Activated CD8-positive, alpha-beta memory T cell treated with anti-CD3 and anti-CD28 coated beads, Interleukin-2, amount 10 ng/mL, durations not matched to agents 7 days and 5 days (primary cell): ENCODE results near the gene PPIF. TPM values are rescaled to one million over a fixed set of nuclear protein-coding genes. Genes with fewer than 3 reads are reported as not detected.
A peak's percentile ranks its signal among the peaks of the same experiment; 100 is the strongest.

Experiments used
- ATAC-seq: fragments of 150-1000 bp; cut with Tn5 transposase; one replicate; pipeline ENCODE4 v1.10.0; 2021; ENCODE audit warnings: moderate library complexity
- CTCF ChIA-PET: fragments of 350-600 bp; sonication (Branson Sonifier 250); formaldehyde crosslinking; loops from one replicate; lab custom pipeline; 2021; ENCODE audit warnings: antibody characterized with exemption; lab: Charles Lee
- DNase-seq: peaks from one replicate; pipeline ENCODE4 v3.0.0-alpha.2; 2020
- H3K27ac Mint-ChIP-seq: one replicate; pipeline ENCODE4 v1.8.0; 2021; ENCODE audit warnings: mild to moderate bottlenecking, mixed read lengths
- H3K27me3 Mint-ChIP-seq: one replicate; pipeline ENCODE4 v1.8.0; 2021; ENCODE audit warnings: mixed read lengths
- H3K36me3 Mint-ChIP-seq: one replicate; pipeline ENCODE4 v1.8.0; 2021; ENCODE audit warnings: mild to moderate bottlenecking, mixed read lengths
- H3K4me1 Mint-ChIP-seq: one replicate; pipeline ENCODE4 v1.8.0; 2021; ENCODE audit warnings: mixed read lengths
- H3K4me3 Mint-ChIP-seq: one replicate; pipeline ENCODE4 v1.8.0; 2021; ENCODE audit warnings: mild to moderate bottlenecking, moderate library complexity, mixed read lengths
- H3K9me3 Mint-ChIP-seq: one replicate; pipeline ENCODE4 v1.8.0; 2022; ENCODE audit warnings: low read depth, mixed read lengths
- total RNA-seq, 2 experiments: library from RNA; stranded (reverse); gene quantifications; one replicate each; pipeline ENCODE4 v1.2.3, GENCODE V29; 2021

Gene PPIF
- total RNA-seq, 2 experiments from 2014 or later: 119 to 144 TPM

- peaks cover 25% of the 10 kb centered on the region for H3K36me3 Mint-ChIP-seq
- ATAC-seq: no peak
- no peaks in the 10 kb centered on the region for H3K9me3 Mint-ChIP-seq
- peaks cover 24% of the 10 kb centered on the region for H3K27me3 Mint-ChIP-seq
- H3K27ac Mint-ChIP-seq: no peak overlapping the region
- no peak for DNase-seq
- H3K4me1 Mint-ChIP-seq: peaks cover 33% of the 10 kb centered on the region
- CTCF ChIA-PET: interaction anchor here (0.7 to 3.4 kb wide), 4 partner anchors 12 to 68 kb away, joined by 3 to 15 read pairs (median 4); partner anchors contain the start of gene PPIF
- no peak overlapping the region for H3K4me3 Mint-ChIP-seq
Measured at GRCh38 chr10:79359816-79360498, 12.7 kb downstream of the PPIF start.

GRCh38 chr10:79360499-79361342 is 13.5 kb downstream of the PPIF start:
- Mint-ChIP-seq H3K4me1 (peaks cover 26% of the 10 kb centered on the region), H3K27me3 (peaks cover 30% of the 10 kb centered on the region), H3K36me3 (peaks cover 18% of the 10 kb centered on the region), H3K9me3 (no peaks in the 10 kb centered on the region), H3K27ac (no peak overlapping the region), H3K4me3 (no peak overlapping the region)
- no peak for ATAC-seq
- DNase-seq: no peak
- CTCF ChIA-PET: interaction anchor here (0.9 to 1.4 kb wide), 2 partner anchors 44 to 69 kb away, joined by 3 to 6 read pairs; no protein-coding TSS in a partner anchor

GRCh38 chr10:79361726-79362397 is 14.6 kb downstream of the PPIF start:
- no peak overlapping the region for H3K4me3 Mint-ChIP-seq
- peaks cover 19% of the 10 kb centered on the region for H3K4me1 Mint-ChIP-seq
- H3K27me3 Mint-ChIP-seq: peaks cover 37% of the 10 kb centered on the region
- DNase-seq (no peak), ATAC-seq (no peak)
- no peak overlapping the region for H3K27ac Mint-ChIP-seq
- peaks cover 9% of the 10 kb centered on the region for H3K36me3 Mint-ChIP-seq
- CTCF ChIA-PET: interaction anchor here (0.7 kb wide), 1 partner anchor 13 kb away, joined by 3 read pairs; no protein-coding TSS in a partner anchor
- H3K9me3 Mint-ChIP-seq: no peaks in the 10 kb centered on the region

- Mint-ChIP-seq H3K4me1 (peaks cover 4% of the 10 kb centered on the region), H3K27me3 (peaks cover 60% of the 10 kb centered on the region), H3K36me3 (peaks cover 6% of the 10 kb centered on the region), H3K4me3 (no peak overlapping the region), H3K27ac (no peak overlapping the region), H3K9me3 (peaks cover 7% of the 10 kb centered on the region)
- CTCF ChIA-PET: no interaction called here
- no peak for ATAC-seq
- DNase-seq: no peak
Measured at GRCh38 chr10:79367426-79368189, 20.3 kb downstream of the PPIF start.

- peaks cover 4% of the 10 kb centered on the region for H3K36me3 Mint-ChIP-seq
Measured at GRCh38 chr10:79372871-79373270, 25.6 kb downstream of the PPIF start.

GRCh38 chr10:79374312-79375191 is 27.3 kb downstream of the PPIF start:
- peaks cover 3% of the 10 kb centered on the region for H3K4me1 Mint-ChIP-seq
- CTCF ChIA-PET: interaction anchor here (0.6 to 3.5 kb wide), 48 partner anchors 8 to 552 kb away, joined by 3 to 33 read pairs (median 5); partner anchors contain the start of gene ZCCHC24
- ATAC-seq (peak; percentile 77), DNase-seq (peak; percentile 80)
- no peak overlapping the region for H3K4me3 Mint-ChIP-seq
- H3K27ac Mint-ChIP-seq: no peak overlapping the region
- peaks cover 2% of the 10 kb centered on the region for H3K36me3 Mint-ChIP-seq
- H3K9me3 Mint-ChIP-seq: peaks cover 7% of the 10 kb centered on the region
- H3K27me3 Mint-ChIP-seq: peaks cover 21% of the 10 kb centered on the region

More at GRCh38 chr10:79372871-79373270, 25.6 kb downstream of the PPIF start:
- Mint-ChIP-seq H3K9me3 (peaks cover 7% of the 10 kb centered on the region), H3K27ac (no peak overlapping the region), H3K27me3 (peaks cover 25% of the 10 kb centered on the region), H3K4me1 (peaks cover 3% of the 10 kb centered on the region), H3K4me3 (no peak overlapping the region)
- CTCF ChIA-PET: interaction anchor here (1.0 to 3.5 kb wide), 10 partner anchors 9 to 128 kb away, joined by 3 to 33 read pairs (median 10); no protein-coding TSS in a partner anchor
- peak; percentile 37 for DNase-seq
- ATAC-seq: no peak

GRCh38 chr10:79375321-79376077 is 28.2 kb downstream of the PPIF start:
- no peak for ATAC-seq
- peaks cover 2% of the 10 kb centered on the region for H3K36me3 Mint-ChIP-seq
- no peak overlapping the region for H3K27ac Mint-ChIP-seq
- no peak overlapping the region for H3K4me3 Mint-ChIP-seq
- CTCF ChIA-PET: interaction anchor here (1.0 to 2.7 kb wide), 5 partner anchors 20 to 113 kb away, joined by 5 to 14 read pairs (median 11); no protein-coding TSS in a partner anchor
- peak; percentile 36 for DNase-seq
- peaks cover 3% of the 10 kb centered on the region for H3K9me3 Mint-ChIP-seq
- H3K4me1 Mint-ChIP-seq: peaks cover 3% of the 10 kb centered on the region
- H3K27me3 Mint-ChIP-seq: peaks cover 17% of the 10 kb centered on the region

- H3K36me3 Mint-ChIP-seq: peaks cover 2% of the 10 kb centered on the region
- peaks cover 2% of the 10 kb centered on the region for H3K9me3 Mint-ChIP-seq
- H3K4me1 Mint-ChIP-seq: peaks cover 3% of the 10 kb centered on the region
- ATAC-seq (no peak), DNase-seq (no peak)
- CTCF ChIA-PET: interaction anchor here (1.0 to 1.2 kb wide), 2 partner anchors 92 to 112 kb away, joined by 6 to 11 read pairs; no protein-coding TSS in a partner anchor
- H3K27ac Mint-ChIP-seq: no peak overlapping the region
- H3K27me3 Mint-ChIP-seq: peaks cover 17% of the 10 kb centered on the region
- H3K4me3 Mint-ChIP-seq: no peak overlapping the region
Measured at GRCh38 chr10:79376078-79376628, 28.9 kb downstream of the PPIF start.

GRCh38 chr10:79376751-79377556 is 29.7 kb downstream of the PPIF start:
- CTCF ChIA-PET: no interaction called here
- ATAC-seq: no peak
- no peaks in the 10 kb centered on the region for H3K36me3 Mint-ChIP-seq
- H3K4me3 Mint-ChIP-seq: no peak overlapping the region
- no peaks in the 10 kb centered on the region for H3K9me3 Mint-ChIP-seq
- H3K27ac Mint-ChIP-seq: no peak overlapping the region
- peaks cover 3% of the 10 kb centered on the region for H3K4me1 Mint-ChIP-seq
- peaks cover 13% of the 10 kb centered on the region for H3K27me3 Mint-ChIP-seq
- no peak for DNase-seq

- no peak for DNase-seq
- H3K9me3 Mint-ChIP-seq: no peaks in the 10 kb centered on the region
- no peak overlapping the region for H3K27ac Mint-ChIP-seq
- no peak for ATAC-seq
- H3K4me3 Mint-ChIP-seq: no peak overlapping the region
- CTCF ChIA-PET: no interaction called here
- H3K4me1 Mint-ChIP-seq: peaks cover 3% of the 10 kb centered on the region
- no peaks in the 10 kb centered on the region for H3K36me3 Mint-ChIP-seq
- peaks cover 7% of the 10 kb centered on the region for H3K27me3 Mint-ChIP-seq
Measured at GRCh38 chr10:79377557-79378382, 30.5 kb downstream of the PPIF start.
